Esophagus muscularis mucosa (tissue), 3 donors: ENCODE measurements around the gene TMEM131L.

Experiments
- POLR2A ChIP-seq: fragments of 450-650 bp; IDR thresholded peaks from one replicate; pipeline ENCODE4 v1.6.1; 2017; ENCODE audit warnings: antibody characterized with exemption, moderate library complexity, mild to moderate bottlenecking, low read depth
- POLR2AphosphoS5 ChIP-seq, 2 donors: sonication (generic); formaldehyde crosslinking; IDR thresholded peaks; one replicate each; pipeline ENCODE4 v1.6.1; 2017; ENCODE audit warnings: antibody characterized with exemption in 2 of 2
- TF ChIP-seq, protein P1 (sequence below), 3 experiments: fragments of 200-600 bp in 2 of 3; fragments of 450-650 bp in 1 of 3; sonication (generic) in 2 of 3; IDR thresholded peaks; one replicate each; pipeline ENCODE4 v1.5.1; 2017 to 2019; ENCODE audit warnings: antibody characterized with exemption in 3 of 3, mild to moderate bottlenecking in 2 of 3, moderate library complexity in 1 of 3

DNA sequence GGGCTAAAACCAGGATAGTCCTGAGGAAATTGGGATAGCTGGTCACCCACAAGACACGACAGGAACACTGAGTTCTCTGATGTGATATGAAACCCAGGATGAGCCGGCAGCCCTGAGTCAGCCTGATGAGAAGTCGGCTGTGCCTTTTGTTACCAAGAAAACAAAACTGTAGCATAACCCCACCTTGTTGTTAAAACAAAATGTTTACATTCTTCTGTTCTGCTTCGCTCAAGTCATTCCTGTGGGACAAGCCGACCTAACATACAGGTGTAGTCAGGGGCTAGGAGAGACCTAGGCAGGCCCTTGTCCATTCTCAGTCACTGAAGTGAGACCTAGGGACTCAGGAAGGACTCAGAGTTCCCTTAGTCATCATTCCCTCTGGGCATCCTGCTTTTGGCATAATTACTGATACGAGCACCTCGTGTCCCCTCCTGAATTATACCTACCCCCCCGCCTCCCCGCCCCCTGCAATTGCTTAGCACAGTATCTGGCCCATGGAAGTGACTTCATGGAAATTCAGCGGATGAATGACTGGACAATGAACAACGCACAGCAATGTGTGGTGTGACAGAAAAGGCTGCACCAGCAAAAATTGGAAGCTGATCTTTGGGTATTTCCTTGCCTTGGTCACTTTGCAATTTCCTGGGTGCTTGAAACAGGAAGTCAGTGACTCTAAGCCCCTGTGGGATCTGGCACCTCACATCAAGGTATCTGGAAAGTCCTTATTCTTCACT, 186.1 kb downstream of the TMEM131L start:
- TF ChIP-seq, protein P1, sequence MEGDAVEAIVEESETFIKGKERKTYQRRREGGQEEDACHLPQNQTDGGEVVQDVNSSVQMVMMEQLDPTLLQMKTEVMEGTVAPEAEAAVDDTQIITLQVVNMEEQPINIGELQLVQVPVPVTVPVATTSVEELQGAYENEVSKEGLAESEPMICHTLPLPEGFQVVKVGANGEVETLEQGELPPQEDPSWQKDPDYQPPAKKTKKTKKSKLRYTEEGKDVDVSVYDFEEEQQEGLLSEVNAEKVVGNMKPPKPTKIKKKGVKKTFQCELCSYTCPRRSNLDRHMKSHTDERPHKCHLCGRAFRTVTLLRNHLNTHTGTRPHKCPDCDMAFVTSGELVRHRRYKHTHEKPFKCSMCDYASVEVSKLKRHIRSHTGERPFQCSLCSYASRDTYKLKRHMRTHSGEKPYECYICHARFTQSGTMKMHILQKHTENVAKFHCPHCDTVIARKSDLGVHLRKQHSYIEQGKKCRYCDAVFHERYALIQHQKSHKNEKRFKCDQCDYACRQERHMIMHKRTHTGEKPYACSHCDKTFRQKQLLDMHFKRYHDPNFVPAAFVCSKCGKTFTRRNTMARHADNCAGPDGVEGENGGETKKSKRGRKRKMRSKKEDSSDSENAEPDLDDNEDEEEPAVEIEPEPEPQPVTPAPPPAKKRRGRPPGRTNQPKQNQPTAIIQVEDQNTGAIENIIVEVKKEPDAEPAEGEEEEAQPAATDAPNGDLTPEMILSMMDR (IDR thresholded peaks at IDR 0.05): no peak
- TF ChIP-seq POLR2A: no peak
- TF ChIP-seq POLR2AphosphoS5 (IDR thresholded peaks at IDR 0.05): peak in 1 of 2 donors; percentile 15
